Vagina (tissue), 2 donors: Measurements from ENCODE around the gene ZMYM2.

Experiments
- POLR2A ChIP-seq, 2 donors: fragments of 450-650 bp; IDR thresholded peaks; one replicate each; pipeline ENCODE4 v1.6.1; 2017; ENCODE audit warnings: antibody characterized with exemption in 2 of 2, mild to moderate bottlenecking in 2 of 2, moderate library complexity in 2 of 2
- POLR2AphosphoS5 ChIP-seq, 2 donors: sonication (generic); formaldehyde crosslinking; IDR thresholded peaks; one replicate each; pipeline ENCODE4 v1.9.0; 2017; ENCODE audit warnings: antibody characterized with exemption in 2 of 2, mild to moderate bottlenecking in 2 of 2, low read depth in 1 of 2; ENCODE audit not compliant: insufficient read depth in 1 of 2
- TF ChIP-seq, protein P1 (sequence below), 3 experiments: fragments of 450-650 bp in 2 of 3; fragments of 200-600 bp in 1 of 3; sonication (generic) in 1 of 3; IDR thresholded peaks; one replicate each; pipeline ENCODE4 v1.5.1; 2017 to 2019; ENCODE audit warnings: antibody characterized with exemption in 3 of 3, mild to moderate bottlenecking in 2 of 3, moderate library complexity in 2 of 3

GRCh38 chr13:20099319-20099718, 140.8 kb downstream of the ZMYM2 start:
- TF ChIP-seq, protein P1, sequence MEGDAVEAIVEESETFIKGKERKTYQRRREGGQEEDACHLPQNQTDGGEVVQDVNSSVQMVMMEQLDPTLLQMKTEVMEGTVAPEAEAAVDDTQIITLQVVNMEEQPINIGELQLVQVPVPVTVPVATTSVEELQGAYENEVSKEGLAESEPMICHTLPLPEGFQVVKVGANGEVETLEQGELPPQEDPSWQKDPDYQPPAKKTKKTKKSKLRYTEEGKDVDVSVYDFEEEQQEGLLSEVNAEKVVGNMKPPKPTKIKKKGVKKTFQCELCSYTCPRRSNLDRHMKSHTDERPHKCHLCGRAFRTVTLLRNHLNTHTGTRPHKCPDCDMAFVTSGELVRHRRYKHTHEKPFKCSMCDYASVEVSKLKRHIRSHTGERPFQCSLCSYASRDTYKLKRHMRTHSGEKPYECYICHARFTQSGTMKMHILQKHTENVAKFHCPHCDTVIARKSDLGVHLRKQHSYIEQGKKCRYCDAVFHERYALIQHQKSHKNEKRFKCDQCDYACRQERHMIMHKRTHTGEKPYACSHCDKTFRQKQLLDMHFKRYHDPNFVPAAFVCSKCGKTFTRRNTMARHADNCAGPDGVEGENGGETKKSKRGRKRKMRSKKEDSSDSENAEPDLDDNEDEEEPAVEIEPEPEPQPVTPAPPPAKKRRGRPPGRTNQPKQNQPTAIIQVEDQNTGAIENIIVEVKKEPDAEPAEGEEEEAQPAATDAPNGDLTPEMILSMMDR (IDR thresholded peaks at IDR 0.05), result no peak
- TF ChIP-seq POLR2AphosphoS5 (IDR thresholded peaks at IDR 0.05; ENCODE audit: insufficient read depth in 1 of 2, low read depth in 1 of 2), result no peak
- TF ChIP-seq POLR2A (IDR thresholded peaks at IDR 0.05), result no peak
